ENCODE data around the gene MAD2L1.
A peak's percentile ranks its signal among the peaks of the same experiment; 100 is the strongest.

Gene MAD2L1

GRCh38 chr4:120066517-120067340 is at the start of gene MAD2L1:
Gene MAD2L1 (minus strand): TSS chr4:120066848. CDS start chr4:120066734, 114 bp downstream.
- Mint-ChIP-seq H3K4me3 (peak within 1 kb of the TSS; percentile 98), H3K9me3 (no peaks in the 10 kb centered on the region)

GRCh38 chr4:120111745-120112144 is 45.1 kb upstream of the MAD2L1 start:
- DNase-seq, result no peak

More at GRCh38 chr4:120066517-120067340, at the start of gene MAD2L1:
- no peak for TF ChIP-seq CTCF (IDR thresholded peaks at IDR 0.05)
- H3K36me3 Mint-ChIP-seq (ENCODE audit: low read depth), result peaks cover 24% of the 10 kb centered on the region
- peak; percentile 97 for DNase-seq
- peak within 1 kb of the TSS; percentile 99 for H3K27ac Mint-ChIP-seq
- H3K27me3 Mint-ChIP-seq (ENCODE audit: low read depth, poor library complexity), result no peaks in the 10 kb centered on the region
- H3K4me1 Mint-ChIP-seq, result peaks cover 58% of the 10 kb centered on the region

GRCh38 chr4:120109406-120109805 is 42.8 kb upstream of the MAD2L1 start:
- Mint-ChIP-seq H3K4me3 (no peak overlapping the region), H3K27me3 (ENCODE audit: low read depth, poor library complexity) (peaks cover 3% of the 10 kb centered on the region), H3K4me1 (no peaks in the 10 kb centered on the region), H3K36me3 (ENCODE audit: low read depth) (no peaks in the 10 kb centered on the region), H3K27ac (no peak overlapping the region), H3K9me3 (no peaks in the 10 kb centered on the region)
- DNase-seq, result no peak
- TF ChIP-seq CTCF (IDR thresholded peaks at IDR 0.05), result no peak

More at GRCh38 chr4:120111745-120112144, 45.1 kb upstream of the MAD2L1 start:
- no peak overlapping the region for H3K27ac Mint-ChIP-seq
- H3K4me3 Mint-ChIP-seq, result no peak overlapping the region
- TF ChIP-seq CTCF (IDR thresholded peaks at IDR 0.05), result no peak
- no peaks in the 10 kb centered on the region for H3K36me3 Mint-ChIP-seq (ENCODE audit: low read depth)
- H3K9me3 Mint-ChIP-seq, result peaks cover 8% of the 10 kb centered on the region
- peaks cover 3% of the 10 kb centered on the region for H3K27me3 Mint-ChIP-seq (ENCODE audit: low read depth, poor library complexity)
- no peaks in the 10 kb centered on the region for H3K4me1 Mint-ChIP-seq

- no peak for TF ChIP-seq CTCF (IDR thresholded peaks at IDR 0.05)
- Mint-ChIP-seq H3K36me3 (ENCODE audit: low read depth) (no peaks in the 10 kb centered on the region), H3K27ac (no peak overlapping the region)
Measured at GRCh38 chr4:120105472-120105871, 38.8 kb upstream of the MAD2L1 start.

GRCh38 chr4:120096508-120097297 is 30.1 kb upstream of the MAD2L1 start:
- H3K27me3 Mint-ChIP-seq (ENCODE audit: low read depth, poor library complexity), result no peaks in the 10 kb centered on the region
- no peak for DNase-seq
- H3K36me3 Mint-ChIP-seq (ENCODE audit: low read depth), result no peaks in the 10 kb centered on the region
- no peak overlapping the region for H3K27ac Mint-ChIP-seq
- H3K4me3 Mint-ChIP-seq, result no peak overlapping the region
- H3K4me1 Mint-ChIP-seq, result no peaks in the 10 kb centered on the region
- no peaks in the 10 kb centered on the region for H3K9me3 Mint-ChIP-seq
- no peak for TF ChIP-seq CTCF (IDR thresholded peaks at IDR 0.05)

More at GRCh38 chr4:120105472-120105871, 38.8 kb upstream of the MAD2L1 start:
- DNase-seq, result no peak
- Mint-ChIP-seq H3K4me1 (no peaks in the 10 kb centered on the region), H3K27me3 (ENCODE audit: low read depth, poor library complexity) (peaks cover 3% of the 10 kb centered on the region), H3K4me3 (no peak overlapping the region), H3K9me3 (no peaks in the 10 kb centered on the region)
